Neural cell (in vitro differentiated cells): ENCODE data around the gene ZNF512B. TPM values are rescaled to one million over a fixed set of nuclear protein-coding genes. Genes with fewer than 3 reads are reported as not detected.

ENCODE experiments used
- H2AFZ ChIP-seq: fragments of 200-600, 300-800 bp; sonication (generic), shearing (Covaris generic); 2 replicates; pipeline ENCODE4 v1.6.0; 2014; ENCODE audit warnings: low read depth, mild to moderate bottlenecking, antibody characterized with exemption, low read length, moderate library complexity
- H3F3A ChIP-seq: fragments of 200-600 bp; shearing (Covaris generic); 2 replicates; pipeline ENCODE4 v1.6.1; 2016; ENCODE audit warnings: mild to moderate bottlenecking, moderate library complexity, mixed read lengths, antibody characterized with exemption, low read length; ENCODE audit not compliant: insufficient read depth, poor library complexity, severe bottlenecking
- H3K27ac ChIP-seq: fragments of 200-600, 300-800 bp; sonication (generic), shearing (Covaris generic); 2 replicates; pipeline ENCODE4 v1.5.1; 2014; ENCODE audit warnings: mild to moderate bottlenecking, low read length, moderate library complexity
- H3K27me3 ChIP-seq: fragments of 300-800, 200-600 bp; sonication (generic), shearing (Covaris generic); 2 replicates; pipeline ENCODE4 v1.6.0; 2014; ENCODE audit warnings: mild to moderate bottlenecking, low read depth, low read length, moderate library complexity; ENCODE audit not compliant: insufficient read depth
- H3K36me3 ChIP-seq: fragments of 300-800, 200-600 bp; sonication (generic), shearing (Covaris generic); 2 replicates; pipeline ENCODE4 v1.5.1; 2014; ENCODE audit warnings: mild to moderate bottlenecking, antibody characterized with exemption, low read length, moderate library complexity; ENCODE audit not compliant: insufficient read depth
- H3K4me2 ChIP-seq: fragments of 300-800, 200-600 bp; sonication (generic), shearing (Covaris generic); 2 replicates; pipeline ENCODE4 v1.6.0; 2014; ENCODE audit warnings: mild to moderate bottlenecking, low read length
- H3K4me3 ChIP-seq: fragments of 300-800, 200-600 bp; sonication (generic), shearing (Covaris generic); 2 replicates; pipeline ENCODE4 v1.5.1; 2014; ENCODE audit warnings: mild to moderate bottlenecking, low read length, moderate library complexity
- H3K79me2 ChIP-seq: fragments of 200-600 bp; shearing (Covaris generic); replicated peaks from 2 replicates; pipeline ENCODE4 v1.6.0; 2014; ENCODE audit warnings: mild to moderate bottlenecking, low read length, moderate library complexity; ENCODE audit not compliant: insufficient read depth
- H3K9ac ChIP-seq: fragments of 300-800, 200-600 bp; sonication (generic), shearing (Covaris generic); 2 replicates; pipeline ENCODE4 v1.6.1; 2016; ENCODE audit warnings: mild to moderate bottlenecking, low read length, mixed read lengths
- H3K9me2 ChIP-seq: fragments of 200-600 bp; shearing (Covaris generic); 2 replicates; pipeline ENCODE4 v1.6.1; 2016; ENCODE audit warnings: mild to moderate bottlenecking, low read length, mixed read lengths; ENCODE audit not compliant: insufficient read depth
- H3K9me3 ChIP-seq: fragments of 200-600, 300-800 bp; sonication (generic), shearing (Covaris generic); 2 replicates; pipeline ENCODE4 v1.6.1; 2016; ENCODE audit warnings: mild to moderate bottlenecking, mixed run types, low read length, moderate library complexity, mixed read lengths
- H4K20me1 ChIP-seq: fragments of 200-600 bp; shearing (Covaris generic); 2 replicates; pipeline ENCODE4 v1.6.1; 2016; ENCODE audit warnings: mild to moderate bottlenecking, mixed run types; ENCODE audit not compliant: insufficient read depth
- CTCF ChIP-seq: fragments of 450-650 bp; IDR thresholded peaks from 2 replicates; pipeline ENCODE4 v1.5.1; 2014; ENCODE audit warnings: antibody characterized with exemption, mild to moderate bottlenecking, moderate library complexity; ENCODE audit not compliant: poor library complexity, severe bottlenecking
- EP300 ChIP-seq: fragments of 450-650 bp; conservative IDR thresholded peaks from 2 replicates; pipeline ENCODE4 v1.6.1; 2014; ENCODE audit warnings: antibody characterized with exemption, mild to moderate bottlenecking, moderate library complexity; ENCODE audit not compliant: poor library complexity, severe bottlenecking
- EZH2 ChIP-seq: fragments of 200-600, 300-800 bp; shearing (Covaris generic), sonication (generic); IDR thresholded peaks from 2 replicates; pipeline ENCODE4 v1.6.1; 2014; ENCODE audit warnings: antibody characterized with exemption, low read length, borderline replicate concordance, mild to moderate bottlenecking; ENCODE audit not compliant: insufficient read depth, poor library complexity, severe bottlenecking
- MXI1 ChIP-seq: fragments of 450-650 bp; conservative IDR thresholded peaks from 2 replicates; pipeline ENCODE4 v1.6.1; 2014; ENCODE audit warnings: antibody characterized with exemption, mild to moderate bottlenecking; ENCODE audit not compliant: poor library complexity, severe bottlenecking
- POLR2AphosphoS5 ChIP-seq: IDR thresholded peaks from 2 replicates; pipeline ENCODE4 v1.6.1; 2012
- RAD21 ChIP-seq: fragments of 450-650 bp; conservative IDR thresholded peaks from 2 replicates; pipeline ENCODE4 v1.6.1; 2014; ENCODE audit warnings: antibody characterized with exemption, mild to moderate bottlenecking, moderate library complexity
- REST ChIP-seq: IDR thresholded peaks from 2 replicates; pipeline ENCODE4 v1.6.1; 2012; ENCODE audit warnings: borderline replicate concordance
- SMC3 ChIP-seq: fragments of 450-650 bp; conservative IDR thresholded peaks from 2 replicates; pipeline ENCODE4 v1.6.1; 2014; ENCODE audit warnings: antibody characterized with exemption, mild to moderate bottlenecking, moderate library complexity; ENCODE audit not compliant: poor library complexity
- TAF1 ChIP-seq: IDR thresholded peaks from 2 replicates; pipeline ENCODE4 v1.6.1; 2012; ENCODE audit warnings: low read depth
- polyA plus RNA-seq: library from polyadenylated mRNA; depleted of rRNA; stranded (reverse); fragments of >200 nt; gene quantifications from 2 replicates; pipeline ENCODE4 v1.2.3, GENCODE V29; 2014

ZNF512B gene
- polyA plus RNA-seq, 1 donor from 2014 or later, result 25.7 TPM

- Histone ChIP-seq H3K9ac (no peak overlapping the region), H2AFZ (no peak overlapping the region), H3K4me2 (no peak overlapping the region), H3K9me2 (no peaks in the 10 kb centered on the region), H3K79me2 (peaks cover 37% of the 10 kb centered on the region), H3K9me3 (no peaks in the 10 kb centered on the region), H3K27ac (no peak overlapping the region), H3K4me3 (no peak overlapping the region), H3K27me3 (no peaks in the 10 kb centered on the region), H3F3A (no peaks in the 10 kb centered on the region), H3K36me3 (no peaks in the 10 kb centered on the region), H4K20me1 (peaks cover 2% of the 10 kb centered on the region)
- TF ChIP-seq POLR2AphosphoS5, result no peak
- no peak for TF ChIP-seq REST
- TF ChIP-seq SMC3, result no peak
- no peak for TF ChIP-seq MXI1
- TF ChIP-seq CTCF, result no peak
- no peak for TF ChIP-seq EZH2
- TF ChIP-seq TAF1, result no peak
- no peak for TF ChIP-seq EP300
- no peak for TF ChIP-seq RAD21
Measured at GRCh38 chr20:63913768-63914167, 56.0 kb downstream of the ZNF512B start.

- Histone ChIP-seq H3K79me2 (peaks cover 51% of the 10 kb centered on the region), H4K20me1 (peaks cover 2% of the 10 kb centered on the region), H3K9me3 (no peaks in the 10 kb centered on the region), H3K36me3 (no peaks in the 10 kb centered on the region), H3K9me2 (no peaks in the 10 kb centered on the region), H3K9ac (no peak overlapping the region), H3K27ac (no peak overlapping the region), H3K4me2 (no peak overlapping the region), H2AFZ (no peak overlapping the region), H3K4me3 (no peak overlapping the region), H3F3A (no peaks in the 10 kb centered on the region), H3K27me3 (no peaks in the 10 kb centered on the region)
- TF ChIP-seq CTCF (no peak), SMC3 (no peak), POLR2AphosphoS5 (no peak), REST (no peak), TAF1 (no peak), RAD21 (no peak), EP300 (no peak), EZH2 (no peak), MXI1 (no peak)
Measured at GRCh38 chr20:63911176-63911575, 58.6 kb downstream of the ZNF512B start.
